GM12891 (cell line): Measurements from ENCODE around the gene FTHL17. TPM values are rescaled to one million over a fixed set of nuclear protein-coding genes. Genes with fewer than 3 reads are reported as not detected.
A peak's percentile ranks its signal among the peaks of the same experiment; 100 is the strongest.

Experiments
- DNase-seq: peaks from one replicate; pipeline ENCODE4 v3.0.0; 2011; ENCODE audit warnings: low spot score; ENCODE audit not compliant: insufficient read length
- FAIRE-seq: peaks from 2 replicates; lab custom pipeline; 2011; peaks lifted over from hg19 to GRCh38; lab: Jason Lieb, UNC
- PAX5 ChIP-seq: IDR thresholded peaks from 2 replicates; pipeline ENCODE4 v1.6.1; 2011; ENCODE audit warnings: low read length, moderate library complexity, mild to moderate bottlenecking; ENCODE audit not compliant: insufficient read depth, severe bottlenecking
- POLR2A ChIP-seq: IDR thresholded peaks from 2 replicates; pipeline ENCODE4 v1.6.1; 2011; ENCODE audit warnings: low read depth, low read length, control low read depth
- POLR2AphosphoS5 ChIP-seq: IDR thresholded peaks from 2 replicates; pipeline ENCODE4 v1.6.1; 2011; ENCODE audit warnings: low read depth, low read length, control low read depth
- POU2F2 ChIP-seq: IDR thresholded peaks from 2 replicates; pipeline ENCODE4 v1.6.1; 2011; ENCODE audit warnings: low read depth, mild to moderate bottlenecking, control low read depth, low read length, moderate library complexity
- SPI1 ChIP-seq: IDR thresholded peaks from 2 replicates; pipeline ENCODE4 v1.6.1; 2011; ENCODE audit warnings: low read depth, low read length, control low read depth
- TAF1 ChIP-seq: IDR thresholded peaks from 2 replicates; pipeline ENCODE4 v1.6.1; 2011; ENCODE audit warnings: low read depth, low read length, control low read depth
- polyA plus RNA-seq: library from polyadenylated mRNA; unstranded; fragments of >200 nt; gene quantifications from one replicate; pipeline ENCODE4 v1.2.1, GENCODE V29; 2012; ENCODE audit warnings: low read depth, missing spikeins, inconsistent platforms; ENCODE audit not compliant: missing spikeins

The FTHL17 gene
- polyA plus RNA-seq: not detected

DNA sequence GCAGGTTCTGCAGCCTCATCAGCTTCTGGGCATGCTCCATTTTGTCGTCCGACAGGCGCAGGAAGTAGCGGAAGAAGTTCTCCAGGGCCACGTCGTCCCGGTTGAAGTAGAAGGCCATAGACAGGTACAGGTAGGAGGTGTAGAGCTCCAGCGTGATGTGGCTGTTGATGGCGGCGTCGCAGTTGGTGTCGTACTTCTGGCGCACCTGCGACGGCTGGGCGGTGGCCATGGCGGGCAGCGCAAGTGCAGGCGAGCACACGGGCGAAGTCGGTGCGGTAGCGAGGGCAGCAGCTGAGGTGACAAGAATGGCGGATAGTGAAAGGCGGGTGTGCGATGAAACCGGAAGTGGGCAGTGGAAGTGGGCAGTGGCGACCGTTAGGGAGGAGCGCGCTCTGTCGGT is at the start of gene FTHL17:
FTHL17 (minus strand) TSS at position 317 of the 400 bp plus-strand sequence; CDS start at position 229, 88 bp downstream.
- TF ChIP-seq PAX5: no peak
- TF ChIP-seq POLR2AphosphoS5: no peak
- no peak for TF ChIP-seq TAF1
- no peak for TF ChIP-seq POLR2A
- TF ChIP-seq POU2F2: no peak
- no peak for TF ChIP-seq SPI1
- FAIRE-seq (no peak), DNase-seq (no peak)

GRCh38 chrX:31117266-31117665 is 45.4 kb upstream of the FTHL17 start:
- FAIRE-seq: no peak
- no peak for DNase-seq
- TF ChIP-seq POLR2A (no peak), PAX5 (no peak), POU2F2 (no peak), TAF1 (no peak), POLR2AphosphoS5 (no peak), SPI1 (no peak)

GRCh38 chrX:31115398-31115797 is 43.6 kb upstream of the FTHL17 start:
- no peak for TF ChIP-seq POLR2AphosphoS5
- TF ChIP-seq POU2F2: no peak
- TF ChIP-seq TAF1: no peak
- no peak for TF ChIP-seq PAX5
- no peak for TF ChIP-seq POLR2A
- TF ChIP-seq SPI1: no peak
- FAIRE-seq (peak; percentile 26), DNase-seq (no peak)

DNA sequence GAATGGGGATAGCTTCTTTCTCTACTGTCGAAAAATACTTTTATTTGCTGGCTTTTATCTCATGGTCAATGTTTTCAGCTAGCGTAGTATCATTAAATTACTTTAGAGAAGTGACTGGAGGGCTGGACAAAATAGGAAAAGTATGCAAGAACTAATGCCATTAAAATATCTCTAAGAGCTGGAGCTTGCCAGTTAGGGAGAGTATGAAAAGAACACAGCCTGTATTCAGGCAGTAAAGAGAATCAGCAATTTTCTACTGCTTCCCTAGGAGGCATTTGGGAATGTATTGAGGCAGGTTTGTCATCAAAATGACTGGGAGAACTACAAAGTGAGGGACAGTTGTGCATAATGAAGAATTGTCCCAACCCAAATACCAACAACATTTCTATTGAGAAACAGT is 43.0 kb upstream of the FTHL17 start:
- FAIRE-seq: no peak
- TF ChIP-seq PAX5: no peak
- no peak for TF ChIP-seq POU2F2
- TF ChIP-seq POLR2AphosphoS5: no peak
- TF ChIP-seq SPI1: no peak
- TF ChIP-seq TAF1: no peak
- no peak for TF ChIP-seq POLR2A
- DNase-seq: no peak

DNA sequence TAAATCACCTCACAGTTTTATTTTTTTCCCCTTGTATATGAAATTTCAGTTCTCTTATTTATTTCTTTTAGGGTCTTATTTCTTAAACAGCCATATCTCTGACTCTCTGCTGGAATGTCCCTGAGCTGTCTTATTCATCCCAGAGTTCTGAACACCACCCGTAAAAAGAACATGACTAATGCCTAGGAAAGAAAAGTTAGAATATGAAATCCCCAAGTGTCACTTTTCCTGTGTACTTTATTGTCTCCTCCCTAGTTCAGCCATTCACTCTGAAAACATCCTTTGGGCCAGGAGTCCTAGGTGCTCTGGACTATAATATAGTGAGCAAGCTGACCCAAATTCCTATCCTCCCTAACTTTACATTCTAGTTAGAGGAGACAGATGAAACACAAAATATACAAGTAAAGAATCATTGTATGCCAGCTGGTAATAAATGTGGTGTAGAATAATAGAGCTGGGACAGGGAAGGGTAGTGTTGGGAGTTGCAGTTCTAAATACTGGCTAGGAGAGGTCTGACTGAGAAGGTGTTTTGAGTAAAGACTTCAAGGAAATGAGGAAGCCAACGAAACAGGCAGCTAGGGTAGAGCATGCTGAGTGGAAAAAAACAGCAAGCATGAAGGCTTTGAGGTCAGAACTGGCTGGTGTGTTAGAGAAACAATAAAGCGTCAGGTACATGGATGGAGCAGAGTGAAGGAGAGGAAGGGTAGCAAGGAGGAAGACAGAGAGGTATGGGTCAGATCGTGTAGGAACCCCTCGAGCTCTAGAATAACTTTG is 40.6 kb upstream of the FTHL17 start:
- DNase-seq (no peak), FAIRE-seq (no peak)
- TF ChIP-seq POLR2AphosphoS5 (no peak), PAX5 (no peak), POU2F2 (no peak), POLR2A (no peak), SPI1 (no peak), TAF1 (no peak)

GRCh38 chrX:31110657-31111056 is 38.8 kb upstream of the FTHL17 start:
- no peak for FAIRE-seq
- TF ChIP-seq POLR2AphosphoS5: no peak
- TF ChIP-seq TAF1: no peak
- no peak for TF ChIP-seq POU2F2
- no peak for TF ChIP-seq POLR2A
- no peak for TF ChIP-seq PAX5

DNA sequence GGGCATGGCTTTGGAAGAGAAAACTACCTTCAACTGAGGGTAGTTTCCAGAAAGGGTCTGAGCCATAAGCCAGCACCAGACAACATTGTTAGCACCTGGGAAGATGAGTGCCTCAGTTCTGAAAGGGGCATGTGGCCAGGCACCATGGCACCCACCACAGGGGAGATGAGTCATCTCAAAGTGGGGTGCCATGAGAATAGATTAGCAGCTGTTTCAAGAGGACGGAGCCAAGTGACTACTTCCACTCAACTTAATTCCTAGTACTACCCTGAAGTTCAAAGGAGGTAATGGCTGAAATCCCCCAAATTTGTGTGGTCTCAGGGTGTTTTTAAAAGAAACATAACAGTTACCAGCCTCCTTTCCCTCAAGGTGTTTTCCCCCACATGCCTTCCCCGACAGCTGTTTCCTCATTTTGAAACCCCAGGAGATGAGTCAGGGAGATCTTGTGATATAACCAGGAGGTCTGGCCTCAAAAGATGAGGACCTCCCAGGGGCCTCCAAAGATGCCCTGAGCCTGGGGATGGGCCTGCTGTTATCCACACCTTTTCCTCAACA is 27.8 kb upstream of the FTHL17 start:
- no peak for DNase-seq
- peak; percentile 55 for FAIRE-seq
- TF ChIP-seq SPI1: peak; percentile 17; the same call in 1 of the 2 replicates
- 0 out of 2 replicates have a peak, but pooled peaks have one; percentile 6 for TF ChIP-seq POU2F2
- no peak for TF ChIP-seq POLR2A

More at GRCh38 chrX:31110657-31111056, 38.8 kb upstream of the FTHL17 start:
- DNase-seq: no peak

GRCh38 chrX:31098079-31098478 is 26.2 kb upstream of the FTHL17 start:
- no peak for TF ChIP-seq PAX5
- TF ChIP-seq TAF1: no peak
- TF ChIP-seq POLR2A: no peak
- TF ChIP-seq POU2F2: no peak
- TF ChIP-seq POLR2AphosphoS5: no peak
- TF ChIP-seq SPI1: no peak
- no peak for FAIRE-seq
- DNase-seq: no peak

- TF ChIP-seq SPI1 (no peak), POLR2AphosphoS5 (no peak), POU2F2 (no peak)
- FAIRE-seq: no peak
- DNase-seq: no peak
These were observed 21.8 kb upstream of the FTHL17 start for GRCh38 chrX:31093639-31093975.

GRCh38 chrX:31092970-31093638 is 21.3 kb upstream of the FTHL17 start:
- TF ChIP-seq TAF1 (no peak), POLR2A (no peak), POU2F2 (no peak), POLR2AphosphoS5 (no peak), SPI1 (no peak), PAX5 (no peak)
- FAIRE-seq: peak; percentile 57
- DNase-seq: no peak
